GM18909 (cell line): Measurements from ENCODE around the gene ZNF215.
A peak's percentile ranks its signal among the peaks of the same experiment; 100 is the strongest.
"Not testable (repeated sequence)": the region's sequence is repeated elsewhere in the genome, so short reads cannot be mapped to it uniquely, and the experiment has no call there.

Experiments
- ATAC-seq: cut with Tn5 transposase; IDR thresholded peaks from one replicate; pipeline ENCODE4 v1.9.1; 2021; ENCODE audit warnings: mild to moderate bottlenecking; ENCODE audit not compliant: unreplicated experiment, poor library complexity

The ZNF215 gene

DNA sequence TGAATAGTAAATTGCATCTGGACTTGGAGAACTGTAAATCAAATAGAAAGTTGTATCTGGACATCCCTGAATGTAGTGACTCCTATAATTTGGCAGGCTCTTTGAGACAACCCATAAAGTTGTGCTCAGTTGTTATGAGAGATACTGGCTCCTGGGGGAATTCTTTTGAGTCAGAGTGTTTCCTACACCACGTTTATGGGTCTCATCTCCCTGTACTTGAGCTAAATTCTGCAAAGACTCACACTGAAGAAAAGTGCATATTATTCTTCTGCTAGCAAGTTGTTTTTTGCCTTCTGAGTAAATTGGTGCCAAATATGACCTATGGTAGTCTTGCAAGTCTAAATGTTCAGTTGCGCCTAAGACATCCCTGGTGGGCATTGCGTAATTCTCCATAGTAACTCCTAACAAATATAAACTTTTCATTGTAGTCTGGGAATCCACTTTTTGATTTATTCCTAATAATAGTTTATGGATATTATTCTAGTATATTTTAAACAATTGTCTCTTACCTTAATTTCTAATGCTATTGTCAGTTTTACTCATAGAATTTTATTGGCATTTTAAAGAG lies 5.0 kb downstream of the ZNF215 start:
- ATAC-seq = no peak

DNA sequence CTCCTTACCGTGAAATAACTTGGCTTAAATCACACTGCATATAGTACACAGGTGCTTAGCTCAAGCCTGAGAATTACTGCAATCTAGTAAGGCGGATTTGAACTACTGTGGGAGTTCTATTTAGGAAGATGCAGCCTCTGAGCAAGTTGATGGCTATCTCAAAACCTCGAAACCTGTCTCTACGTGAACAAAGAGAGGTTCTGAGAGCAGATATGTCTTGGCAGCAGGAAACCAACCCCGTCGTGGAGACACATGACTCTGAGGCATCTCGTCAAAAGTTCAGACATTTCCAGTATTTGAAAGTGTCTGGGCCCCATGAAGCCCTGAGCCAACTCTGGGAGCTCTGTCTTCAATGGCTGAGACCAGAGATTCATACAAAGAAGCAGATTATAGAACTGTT lies 5.9 kb downstream of the ZNF215 start:
- no peak for ATAC-seq

DNA sequence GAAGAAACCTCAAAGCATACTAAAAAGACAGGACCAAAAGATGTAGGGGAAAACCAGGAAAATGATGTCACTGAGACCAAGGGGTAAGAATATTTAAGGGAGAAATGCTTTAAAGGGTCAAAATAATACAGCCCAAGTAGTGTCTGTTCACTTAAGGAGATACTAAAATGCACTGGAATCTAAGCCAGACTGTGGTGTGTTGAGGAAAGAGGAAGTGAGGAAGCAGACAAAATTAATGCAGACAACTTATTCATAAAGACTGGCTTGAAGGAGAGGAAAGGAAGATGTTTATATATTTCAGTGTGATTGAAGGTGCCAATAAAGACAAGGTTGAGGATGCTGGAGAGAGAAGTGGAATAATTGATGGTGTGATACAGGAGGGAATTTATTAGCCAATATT lies 15.7 kb downstream of the ZNF215 start:
- ATAC-seq = no peak

DNA sequence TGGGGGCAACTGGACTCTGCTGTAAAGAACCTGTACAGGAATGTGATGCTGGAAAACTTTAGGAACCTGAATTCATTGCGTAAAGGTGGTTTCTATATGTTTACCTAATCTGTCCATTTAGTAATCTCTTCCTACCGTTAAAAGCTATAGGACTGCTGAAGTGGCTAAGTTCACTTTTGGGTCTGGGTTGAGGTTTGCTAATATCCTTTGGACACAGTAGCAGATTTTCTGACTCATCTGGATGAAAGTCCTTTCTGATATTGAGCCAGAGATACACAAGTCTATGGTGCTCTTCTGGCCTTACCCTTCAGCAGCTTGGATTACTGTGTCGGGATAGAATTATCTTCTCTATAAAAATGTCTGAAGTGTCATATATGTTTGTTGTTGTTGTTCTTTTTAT lies 16.9 kb downstream of the ZNF215 start:
- ATAC-seq = no peak

DNA sequence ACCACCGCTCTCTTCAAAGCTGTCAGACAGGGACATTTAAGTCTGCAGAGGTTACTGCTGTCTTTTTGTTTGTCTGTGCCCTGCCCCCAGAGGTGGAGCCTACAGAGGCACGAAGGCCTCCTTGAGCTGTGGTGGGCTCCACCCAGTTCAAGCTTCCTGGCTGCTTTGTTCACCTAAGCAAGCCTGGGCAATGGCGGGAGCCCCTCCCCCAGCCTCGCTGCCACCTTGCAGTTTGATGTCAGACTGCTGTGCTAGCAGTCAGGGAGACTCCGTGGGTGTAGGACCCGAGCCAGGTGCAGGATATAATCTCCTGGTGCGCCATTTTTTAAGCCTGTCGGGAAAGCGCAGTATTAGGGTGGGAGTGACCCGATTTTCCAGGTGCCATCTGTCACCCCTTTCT lies 28.0 kb downstream of the ZNF215 start:
- not testable (repeated sequence) for ATAC-seq

DNA sequence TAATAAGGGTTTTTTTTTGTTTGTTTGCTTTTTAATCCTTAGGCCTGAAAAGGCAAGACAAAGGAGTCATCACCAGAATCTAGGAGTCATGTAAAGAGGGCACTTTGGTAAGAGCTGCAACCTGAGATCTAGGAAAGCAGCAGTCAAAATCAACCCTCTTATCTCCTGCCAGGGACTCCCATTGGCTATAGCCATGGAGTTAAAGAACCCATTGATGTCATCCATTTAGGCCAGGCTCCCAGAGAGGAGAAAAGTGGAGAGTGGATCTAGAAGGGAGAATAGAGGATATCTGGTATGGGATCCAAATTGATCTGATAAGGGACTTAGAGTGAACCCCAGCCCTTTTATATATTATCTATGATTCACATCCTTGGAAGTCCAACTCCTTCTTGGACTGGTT lies 35.9 kb downstream of the ZNF215 start:
- ATAC-seq = no peak

DNA sequence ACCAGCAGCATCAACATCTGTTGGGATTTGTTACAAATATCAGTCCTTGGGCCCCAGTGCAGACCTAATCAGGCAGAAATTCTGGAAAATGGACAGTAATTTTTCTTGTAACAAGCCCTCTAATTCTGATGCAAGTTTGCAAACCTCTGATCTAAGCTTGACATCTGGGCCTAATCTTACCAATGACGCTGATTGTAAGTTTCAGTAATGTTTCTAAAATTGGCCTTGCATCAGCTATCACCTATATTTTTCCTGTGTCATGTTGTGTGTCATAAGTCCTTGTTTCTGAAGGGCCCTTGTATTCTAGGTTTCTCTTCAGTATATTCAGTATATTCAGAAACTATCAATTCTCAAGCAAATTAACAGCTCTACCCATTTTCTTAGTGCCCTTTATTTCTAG lies 36.4 kb downstream of the ZNF215 start:
- ATAC-seq = peak; percentile 87

DNA sequence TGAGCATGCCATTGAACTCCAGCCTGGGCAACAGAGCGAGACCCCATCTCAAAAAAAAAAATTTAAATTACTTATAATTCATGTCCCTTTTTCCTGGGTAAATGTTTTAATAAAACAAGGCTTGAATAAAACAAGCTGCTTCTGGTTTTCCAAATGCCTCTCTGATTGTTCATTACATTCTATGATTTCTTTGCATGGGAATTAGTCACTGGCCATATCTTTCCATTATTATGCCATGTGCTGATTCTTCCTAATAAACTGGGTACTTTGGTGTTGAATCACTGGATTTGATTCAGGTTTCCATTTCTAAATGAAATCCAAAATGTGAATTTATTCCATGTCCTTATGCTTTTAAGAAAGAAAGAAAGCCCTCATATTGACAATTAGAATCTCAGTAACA lies 42.6 kb downstream of the ZNF215 start:
- ATAC-seq = no peak

DNA sequence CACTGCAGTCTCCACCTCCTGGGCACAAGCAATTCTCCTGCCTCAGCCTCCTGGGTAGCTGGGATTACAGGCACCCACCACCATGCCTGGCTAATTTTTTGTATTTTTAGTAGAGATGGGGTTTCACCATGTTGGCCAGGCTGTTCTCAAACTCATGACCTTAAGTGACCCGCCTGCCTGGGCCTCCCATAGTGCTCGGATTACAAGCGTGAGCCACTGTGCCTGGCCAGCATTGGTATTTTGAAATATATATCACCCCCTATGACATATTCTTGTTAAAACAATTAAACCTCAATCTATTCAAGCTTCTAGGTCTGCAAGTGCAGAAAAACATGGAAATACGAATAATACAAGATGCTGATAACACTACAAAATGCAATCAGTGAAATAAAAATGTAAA lies 43.6 kb downstream of the ZNF215 start:
- not testable (repeated sequence) for ATAC-seq

DNA sequence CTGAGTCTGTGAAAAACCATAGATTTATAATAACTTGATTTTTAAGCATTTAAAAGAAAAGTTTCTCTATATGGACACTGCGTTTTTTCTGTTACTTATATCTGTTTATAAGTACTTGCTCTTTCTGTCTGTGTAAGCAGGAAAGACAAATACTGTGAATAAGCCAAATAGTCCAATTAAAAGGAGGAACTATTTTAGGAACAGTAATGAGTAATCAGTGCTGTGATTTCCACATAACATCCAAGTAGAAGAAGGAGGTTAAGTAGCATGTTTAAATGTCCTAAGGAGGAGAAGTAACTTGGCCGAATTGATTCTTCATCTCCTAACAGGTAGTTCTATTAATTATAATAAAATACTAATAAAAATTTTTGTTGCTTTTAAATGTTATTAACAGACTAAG lies 53.1 kb downstream of the ZNF215 start:
- no peak for ATAC-seq

DNA sequence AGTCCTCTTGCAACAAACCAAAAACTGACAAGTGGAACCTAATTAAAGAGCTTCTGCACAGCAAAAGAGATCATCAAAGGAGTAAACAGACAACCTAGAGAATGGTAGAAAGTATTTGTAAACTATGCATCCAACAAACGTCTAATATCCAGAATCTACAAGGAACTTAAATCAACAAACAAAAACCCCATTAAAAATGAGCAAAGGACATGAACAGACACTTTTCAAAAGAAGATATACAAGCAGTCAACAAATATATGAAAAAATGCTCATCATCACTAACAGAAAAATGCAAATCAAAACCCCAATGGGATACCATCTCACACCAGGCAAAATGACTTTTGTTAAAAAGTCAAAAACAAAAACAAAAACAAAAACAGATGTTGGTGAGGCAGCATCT lies 60.3 kb downstream of the ZNF215 start:
- no peak for ATAC-seq

DNA sequence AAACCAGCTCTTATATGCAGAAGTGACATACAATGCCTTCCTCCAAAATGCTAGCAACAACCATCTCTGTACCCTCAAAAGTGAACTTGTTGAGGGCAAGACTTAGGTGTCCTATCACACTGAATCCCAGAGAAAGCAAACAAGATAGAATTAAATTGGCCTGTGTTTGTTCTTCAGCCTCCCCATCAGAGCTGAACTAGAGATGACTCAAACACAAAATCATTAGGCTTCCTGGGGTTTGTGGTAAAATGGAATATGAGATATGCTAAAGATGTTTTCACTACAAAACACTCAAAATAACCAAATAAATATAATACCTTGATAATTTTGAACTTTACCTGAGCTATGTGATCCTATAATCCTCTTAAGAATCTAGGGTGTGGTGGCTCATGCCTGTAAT lies 62.3 kb downstream of the ZNF215 start:
- ATAC-seq = no peak

DNA sequence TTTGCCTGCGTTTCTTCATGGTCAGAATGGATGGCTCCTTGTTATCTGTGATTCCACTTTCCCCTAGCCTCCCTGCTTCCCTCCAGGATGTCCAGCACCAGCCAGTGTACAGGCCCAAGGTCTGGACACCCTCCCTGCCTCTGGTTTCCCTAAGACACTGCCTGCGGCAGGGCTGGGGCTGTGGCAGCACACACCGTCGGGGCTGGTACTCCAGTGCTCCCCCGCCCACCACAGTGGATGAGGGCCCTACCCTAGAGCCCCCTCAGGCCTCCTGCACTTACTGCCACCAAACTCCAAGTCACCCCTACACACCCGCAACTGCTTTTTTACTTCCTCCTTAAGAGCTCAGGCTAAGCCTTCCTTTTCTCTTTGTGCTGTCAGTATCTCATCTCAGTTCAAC lies 65.0 kb downstream of the ZNF215 start:
- ATAC-seq = no peak

DNA sequence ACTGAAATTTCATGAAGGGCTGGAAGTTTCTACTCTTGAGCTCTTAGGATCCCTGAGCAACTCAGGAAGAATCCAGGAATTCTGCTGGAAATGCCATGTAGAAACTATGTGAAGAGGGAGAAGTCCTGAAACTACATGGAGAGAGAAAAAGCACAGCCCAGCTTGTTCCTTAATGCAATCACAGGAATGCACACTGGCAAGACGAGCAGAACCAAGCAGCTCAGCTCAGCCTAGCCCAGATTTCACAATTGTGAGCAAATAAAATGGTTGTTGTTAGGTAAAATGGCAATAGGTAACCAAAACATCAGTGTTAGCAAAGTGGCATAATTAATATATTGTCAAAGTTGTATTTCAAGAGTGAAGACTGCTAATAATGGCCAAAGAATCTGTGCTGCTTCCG lies 65.8 kb downstream of the ZNF215 start:
- no peak for ATAC-seq

DNA sequence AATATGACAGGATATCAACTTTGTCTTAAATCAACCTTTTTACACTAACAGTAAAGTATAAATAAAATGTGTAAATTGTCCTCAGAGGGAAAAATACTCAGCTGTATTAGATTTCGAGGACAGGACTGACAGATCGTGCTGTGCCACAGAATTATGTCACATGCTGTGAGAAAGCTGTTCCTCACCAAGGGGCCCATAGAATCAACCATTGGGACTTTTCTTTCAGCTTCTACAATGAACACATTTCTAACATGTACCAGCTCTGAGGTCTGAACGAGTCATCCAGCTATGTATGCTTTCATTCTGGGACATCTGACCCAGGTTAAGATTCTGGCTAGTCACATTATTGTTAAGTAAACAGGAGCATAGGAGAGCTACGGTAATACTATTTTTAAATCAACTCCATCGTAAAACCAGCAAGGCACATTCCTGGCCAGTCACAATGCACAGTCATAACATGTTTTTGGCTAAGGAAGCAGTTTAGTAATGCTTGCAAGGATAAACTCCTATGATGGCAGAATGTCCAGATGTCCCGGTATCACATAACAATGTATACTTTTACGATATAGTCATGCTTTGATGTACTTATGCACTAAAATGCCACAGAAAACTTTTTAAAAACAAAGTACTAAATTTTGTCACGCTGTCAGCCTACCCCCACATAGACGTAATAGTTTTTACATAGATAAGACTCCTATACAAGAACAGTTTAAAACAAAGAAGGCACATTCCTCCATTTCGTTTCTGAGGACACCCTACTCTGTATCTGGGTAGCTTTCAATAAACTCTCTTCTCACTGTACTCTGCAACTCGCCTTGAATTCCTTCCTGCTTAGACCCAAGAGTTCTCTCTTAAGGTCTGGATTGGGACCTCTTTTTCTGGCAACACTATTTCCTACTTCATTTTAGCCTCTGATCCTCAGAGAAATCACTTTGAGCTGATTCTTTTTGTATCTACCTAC lies 66.5 kb downstream of the ZNF215 start:
- ATAC-seq = no peak

DNA sequence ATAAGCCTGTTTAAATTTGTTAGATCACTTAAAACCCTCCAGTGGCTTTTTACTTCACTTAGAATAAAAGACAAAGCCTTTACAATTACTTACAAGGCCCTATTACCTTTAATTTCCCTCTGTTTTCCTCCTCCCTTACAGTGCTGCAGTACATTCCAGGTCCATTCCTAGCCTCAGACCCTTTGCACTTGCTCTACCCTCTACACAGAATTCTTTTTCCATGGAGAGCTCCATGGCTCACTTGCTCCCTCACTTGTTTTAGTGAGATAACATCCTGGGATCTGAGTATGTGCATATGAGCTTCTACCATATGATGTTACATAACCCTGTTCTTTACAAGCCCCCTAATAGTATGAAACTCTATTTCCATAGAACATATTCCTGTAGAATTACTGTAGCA lies 69.5 kb downstream of the ZNF215 start:
- ATAC-seq = no peak

DNA sequence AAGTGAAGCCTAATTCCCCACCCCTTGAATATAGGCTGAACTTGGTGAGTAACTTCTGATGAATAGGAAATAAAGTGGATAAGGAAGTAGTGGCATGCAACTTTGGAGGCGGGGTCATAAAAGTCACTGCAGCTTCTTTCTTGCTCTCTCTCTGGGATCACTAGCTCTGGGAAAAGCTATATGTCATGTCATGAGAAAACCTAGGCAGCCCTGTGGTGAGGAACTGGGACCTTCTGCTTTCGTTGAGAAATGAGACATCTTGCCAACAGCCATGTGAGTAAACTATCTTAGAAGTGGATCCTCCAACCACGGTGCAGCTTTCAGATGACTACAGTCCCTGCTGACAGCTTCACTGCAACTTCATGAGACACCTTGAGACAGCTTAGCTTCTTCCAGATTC lies 78.3 kb downstream of the ZNF215 start:
- no peak for ATAC-seq
